ENCODE data around the gene DIAPH1. TPM values are rescaled to one million over a fixed set of nuclear protein-coding genes. Genes with fewer than 3 reads are reported as not detected.

Gene DIAPH1
- 17.9 and 23.5 TPM in 2 replicates for total RNA-seq

GRCh38 chr5:141618804-141619554 lies at the start of gene DIAPH1:
TSS of gene DIAPH1 (minus strand) at chr5:141619000. CDS start at chr5:141618914, 86 bp downstream.

GRCh38 chr5:141650851-141651727 lies 32.3 kb upstream of the DIAPH1 start, which contains the start of gene FCHSD1:
TSS of gene FCHSD1 (minus strand) at chr5:141651418. CDS start at chr5:141651368, 50 bp downstream.

GRCh38 chr5:141636413-141637122 lies 17.8 kb upstream of the DIAPH1 start, which contains the start of the genes HDAC3 and RELL2:
TSS of gene HDAC3 (minus strand) at chr5:141636849. CDS start at chr5:141636790, 59 bp downstream.
TSS of gene RELL2 (plus strand) at chr5:141636997. CDS start at chr5:141638226, 1,229 bp downstream.

GRCh38 chr5:141488591-141489561 lies 129.9 kb downstream of the DIAPH1 start, which contains the start of gene PCDHGC5:
TSS of gene PCDHGC5 (plus strand) at chr5:141489081. CDS start at chr5:141489241, 160 bp downstream.

GRCh38 chr5:141484641-141485311 lies 134.0 kb downstream of the DIAPH1 start, which contains the start of gene PCDHGC4:
TSS of gene PCDHGC4 (plus strand) at chr5:141485030. CDS start at chr5:141485174, 144 bp downstream.

GRCh38 chr5:141475625-141476131 lies 143.1 kb downstream of the DIAPH1 start, which contains the start of gene PCDHGC3:
TSS of gene PCDHGC3 (plus strand) at chr5:141475966. CDS start at chr5:141476117, 151 bp downstream.

Other genes starting within 250 kb of the DIAPH1 start
- gene PCDHGB3, start 248.8 kb downstream of the DIAPH1 start, total RNA-seq = 5.1 and 5.4 TPM in 2 replicates
- gene PCDHGA6, start 245.1 kb downstream of the DIAPH1 start, total RNA-seq = 2.4 and 3.9 TPM in 2 replicates
- gene PCDHGA7, start 236.3 kb downstream of the DIAPH1 start, total RNA-seq = 5.7 and 11.5 TPM in 2 replicates
- gene PCDHGB4, start 231.3 kb downstream of the DIAPH1 start, total RNA-seq = 26.7 and 34.0 TPM in 2 replicates
- 3.5 and 4.4 TPM in 2 replicates for gene PCDHGA8, start 226.4 kb downstream of the DIAPH1 start, total RNA-seq
- 33.0 and 33.1 TPM in 2 replicates for gene PCDHGB5, start 221.1 kb downstream of the DIAPH1 start, total RNA-seq
- gene PCDHGA9, start 216.2 kb downstream of the DIAPH1 start, total RNA-seq = 2.9 and 3.8 TPM in 2 replicates
- gene PCDHGB6, start 211.0 kb downstream of the DIAPH1 start, total RNA-seq = 3.0 and 3.7 TPM in 2 replicates
- 2.3 and 7.1 TPM in 2 replicates for gene PCDHGA10, start 206.0 kb downstream of the DIAPH1 start, total RNA-seq
- gene PCDHGB7, start 201.3 kb downstream of the DIAPH1 start, total RNA-seq = 5.2 and 9.9 TPM in 2 replicates
- 7.0 and 12.0 TPM in 2 replicates for gene PCDHGA11, start 197.9 kb downstream of the DIAPH1 start, total RNA-seq
- 7.4 and 15.8 TPM in 2 replicates for gene PCDHGA12, start 188.5 kb downstream of the DIAPH1 start, total RNA-seq
- 55.5 and 158 TPM in 2 replicates for gene PCDHGC3, start 143.0 kb downstream of the DIAPH1 start, total RNA-seq
- gene PCDHGC4, start 134.0 kb downstream of the DIAPH1 start, total RNA-seq = 3.2 and 3.3 TPM in 2 replicates
- 3.5 and 4.4 TPM in 2 replicates for gene PCDHGC5, start 129.9 kb downstream of the DIAPH1 start, total RNA-seq
- gene HDAC3, start 17.8 kb upstream of the DIAPH1 start, total RNA-seq = 57.0 and 57.8 TPM in 2 replicates
- 0.77 and 1.4 TPM in 2 replicates for gene RELL2, start 18.0 kb upstream of the DIAPH1 start, total RNA-seq
- gene FCHSD1, start 32.4 kb upstream of the DIAPH1 start, total RNA-seq = 25.1 and 25.2 TPM in 2 replicates
- gene ARAP3, start 63.2 kb upstream of the DIAPH1 start, total RNA-seq = 2.8 and 3.5 TPM in 2 replicates

Data from bronchial smooth muscle cell (primary cell).